GM12891 (cell line): ENCODE measurements around the gene KRTAP22-1.

Source experiments
- POLR2A ChIP-seq: IDR thresholded peaks from 2 replicates; pipeline ENCODE4 v1.6.1; 2011; ENCODE audit warnings: low read depth, low read length, control low read depth
- POLR2AphosphoS5 ChIP-seq: IDR thresholded peaks from 2 replicates; pipeline ENCODE4 v1.6.1; 2011; ENCODE audit warnings: low read depth, low read length, control low read depth
- POU2F2 ChIP-seq: IDR thresholded peaks from 2 replicates; pipeline ENCODE4 v1.6.1; 2011; ENCODE audit warnings: low read depth, mild to moderate bottlenecking, control low read depth, low read length, moderate library complexity
- TAF1 ChIP-seq: IDR thresholded peaks from 2 replicates; pipeline ENCODE4 v1.6.1; 2011; ENCODE audit warnings: low read depth, low read length, control low read depth

DNA sequence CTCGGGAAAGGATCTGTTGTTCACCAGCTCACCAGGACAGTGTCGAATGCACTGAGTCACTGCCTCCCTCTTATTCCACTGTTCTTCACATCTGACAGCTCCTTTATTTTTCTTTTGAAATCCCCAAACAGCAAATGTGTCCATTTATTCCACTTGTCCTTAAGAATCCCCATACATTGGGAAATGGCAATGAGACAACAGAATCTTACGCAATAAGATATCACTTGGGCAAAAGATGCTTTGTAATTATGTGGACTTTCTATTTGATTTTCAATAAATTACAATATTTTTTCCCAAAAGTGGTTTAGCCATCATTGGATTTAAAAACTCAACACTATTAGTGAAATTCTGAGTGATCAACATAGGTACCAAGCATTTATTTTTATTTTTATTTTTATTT lies 37.8 kb downstream of the KRTAP22-1 start:
- TF ChIP-seq POLR2A (no peak), POLR2AphosphoS5 (no peak), POU2F2 (no peak), TAF1 (no peak)
